NCI-H774 (cell line): ENCODE measurements around the gene BATF.

ENCODE experiments used
- DNase-seq: peaks from one replicate; lab custom pipeline; 2025; lab: John Stamatoyannopoulos, UW

The BATF gene

GRCh38 chr14:75501080-75501479, 21.2 kb upstream of the BATF start:
- no peak for DNase-seq

- DNase-seq, result no peak
Measured at GRCh38 chr14:75504411-75504810, 17.9 kb upstream of the BATF start.

GRCh38 chr14:75506930-75507329, 15.3 kb upstream of the BATF start:
- DNase-seq, result no peak

GRCh38 chr14:75510547-75510946, 11.7 kb upstream of the BATF start:
- no peak for DNase-seq

- DNase-seq, result no peak
Measured at GRCh38 chr14:75511201-75511600, 11.1 kb upstream of the BATF start.

GRCh38 chr14:75513911-75514672, 8.2 kb upstream of the BATF start:
- no peak for DNase-seq

- no peak for DNase-seq
Measured at GRCh38 chr14:75514673-75515628, 7.3 kb upstream of the BATF start.

- DNase-seq, result no peak
Measured at GRCh38 chr14:75515629-75515996, 6.7 kb upstream of the BATF start.

- no peak for DNase-seq
Measured at GRCh38 chr14:75518625-75519024, 3.6 kb upstream of the BATF start.

- DNase-seq, result no peak
Measured at GRCh38 chr14:75519394-75519793, 2.9 kb upstream of the BATF start.

- DNase-seq, result no peak
Measured at GRCh38 chr14:75519826-75520728, 2.2 kb upstream of the BATF start.

GRCh38 chr14:75520852-75521251, 1.4 kb upstream of the BATF start:
- DNase-seq, result no peak

GRCh38 chr14:75521415-75522199, 662 bp upstream of the BATF start:
- DNase-seq, result no peak

- no peak for DNase-seq
Measured at GRCh38 chr14:75522983-75523318, 682 bp downstream of the BATF start.

- no peak for DNase-seq
Measured at GRCh38 chr14:75523771-75524171, 1.5 kb downstream of the BATF start.

GRCh38 chr14:75525969-75526368, 3.7 kb downstream of the BATF start:
- DNase-seq, result no peak

- DNase-seq, result no peak
Measured at GRCh38 chr14:75527449-75528163, 5.3 kb downstream of the BATF start.

- DNase-seq, result no peak
Measured at GRCh38 chr14:75531256-75531655, 9.0 kb downstream of the BATF start.

GRCh38 chr14:75531660-75532317, 9.5 kb downstream of the BATF start:
- no peak for DNase-seq
